ENCODE data around the gene ZNF536. TPM values are rescaled to one million over a fixed set of nuclear protein-coding genes. Genes with fewer than 3 reads are reported as not detected.

Gene ZNF536
- total RNA-seq, 1 experiment from 2014 or later = not detected

DNA sequence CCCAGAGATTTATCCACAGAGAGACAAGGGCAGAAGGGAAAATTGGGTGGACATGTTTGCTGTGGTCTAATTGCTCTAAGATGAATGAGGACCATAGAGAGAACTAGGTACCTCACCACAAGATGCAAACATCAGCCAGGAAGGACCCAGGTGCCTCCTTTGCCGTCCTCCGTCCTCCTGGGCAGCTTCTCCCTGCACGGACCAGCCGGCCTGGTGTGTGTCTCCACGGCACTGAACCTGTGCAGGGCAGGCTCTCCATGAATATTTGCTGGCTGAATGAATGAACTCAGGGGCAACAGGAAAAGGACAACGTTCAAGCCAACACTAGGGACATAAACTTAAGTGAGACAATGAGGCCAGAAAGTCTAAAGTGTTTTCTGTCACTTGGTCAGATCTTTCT is 143.9 kb downstream of the ZNF536 start:
- H3K4me1 ChIP-seq (ENCODE audit: insufficient read depth, low read length) = no peaks in the 10 kb centered on the region
- no TSS peak for BruUV-seq (replicated peaks)
- no peaks in the 10 kb centered on the region for H3F3A ChIP-seq (ENCODE audit: low read length, unreplicated experiment)
- no peaks in the 10 kb centered on the region for H3K27me3 ChIP-seq (ENCODE audit: low read length)
- no peaks in the 10 kb centered on the region for H3K9me3 ChIP-seq (ENCODE audit: low read length)
- no peaks in the 10 kb centered on the region for H3K9me2 ChIP-seq (replicated peaks; ENCODE audit: low read length)
- no peak overlapping the region for H3K9ac ChIP-seq (ENCODE audit: low read length)
- H3K36me3 ChIP-seq (ENCODE audit: low read depth, low read length) = no peaks in the 10 kb centered on the region
- ATAC-seq = no peak
- no peak for DNase-seq
- H3K27ac ChIP-seq (ENCODE audit: low read length) = no peak overlapping the region
- ChIA-PET POLR2A (ENCODE audit: unreplicated experiment) (no interaction called here), CTCF (no interaction called here)
- no peak for TF ChIP-seq EZH2phosphoT487 (IDR thresholded peaks at IDR 0.05; ENCODE audit: borderline replicate concordance, low read length)
- TF ChIP-seq, protein P1, sequence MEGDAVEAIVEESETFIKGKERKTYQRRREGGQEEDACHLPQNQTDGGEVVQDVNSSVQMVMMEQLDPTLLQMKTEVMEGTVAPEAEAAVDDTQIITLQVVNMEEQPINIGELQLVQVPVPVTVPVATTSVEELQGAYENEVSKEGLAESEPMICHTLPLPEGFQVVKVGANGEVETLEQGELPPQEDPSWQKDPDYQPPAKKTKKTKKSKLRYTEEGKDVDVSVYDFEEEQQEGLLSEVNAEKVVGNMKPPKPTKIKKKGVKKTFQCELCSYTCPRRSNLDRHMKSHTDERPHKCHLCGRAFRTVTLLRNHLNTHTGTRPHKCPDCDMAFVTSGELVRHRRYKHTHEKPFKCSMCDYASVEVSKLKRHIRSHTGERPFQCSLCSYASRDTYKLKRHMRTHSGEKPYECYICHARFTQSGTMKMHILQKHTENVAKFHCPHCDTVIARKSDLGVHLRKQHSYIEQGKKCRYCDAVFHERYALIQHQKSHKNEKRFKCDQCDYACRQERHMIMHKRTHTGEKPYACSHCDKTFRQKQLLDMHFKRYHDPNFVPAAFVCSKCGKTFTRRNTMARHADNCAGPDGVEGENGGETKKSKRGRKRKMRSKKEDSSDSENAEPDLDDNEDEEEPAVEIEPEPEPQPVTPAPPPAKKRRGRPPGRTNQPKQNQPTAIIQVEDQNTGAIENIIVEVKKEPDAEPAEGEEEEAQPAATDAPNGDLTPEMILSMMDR (conservative IDR thresholded peaks at IDR 0.05; ENCODE audit: low read depth, low read length) = no peak
- TF ChIP-seq EZH2 (IDR thresholded peaks at IDR 0.05; ENCODE audit: low read length, unreplicated experiment) = no peak
- no peaks in the 10 kb centered on the region for H4K20me1 ChIP-seq (ENCODE audit: low read length)
- intact Hi-C loops (cut with micrococcal nuclease) = no loop called here
- H3K4me3 ChIP-seq (ENCODE audit: low read length) = no peak overlapping the region
- H3K4me2 ChIP-seq (ENCODE audit: low read length) = no peak overlapping the region
- no peaks in the 10 kb centered on the region for H3K79me2 ChIP-seq (ENCODE audit: low read length)
- H2AFZ ChIP-seq (ENCODE audit: low read length) = no peak overlapping the region

DNA sequence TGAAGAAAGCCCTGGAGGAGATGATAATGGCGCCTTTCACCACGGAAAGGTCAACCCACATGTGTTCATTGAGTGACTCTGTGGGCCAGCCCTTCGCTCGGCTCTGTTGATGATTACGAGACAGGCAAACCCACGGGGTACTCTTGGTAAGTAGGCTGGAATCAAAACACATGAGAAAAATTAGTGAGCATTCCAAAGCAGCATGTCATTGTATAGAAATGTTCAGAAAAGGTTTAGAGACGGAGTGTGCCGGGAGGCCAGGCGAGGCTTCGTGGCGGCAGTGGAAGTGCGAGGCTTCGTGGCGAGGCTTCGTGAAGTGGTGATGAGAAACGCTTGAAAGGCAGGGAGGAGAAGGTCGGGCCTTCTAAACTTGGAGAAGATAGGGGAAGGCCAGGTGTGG is 144.3 kb downstream of the ZNF536 start:
- CTCF ChIA-PET = no interaction called here
- Histone ChIP-seq H3K9me3 (ENCODE audit: low read length) (no peaks in the 10 kb centered on the region), H3F3A (ENCODE audit: low read length, unreplicated experiment) (no peaks in the 10 kb centered on the region), H3K79me2 (ENCODE audit: low read length) (no peaks in the 10 kb centered on the region), H3K4me2 (ENCODE audit: low read length) (no peak overlapping the region), H3K4me3 (ENCODE audit: low read length) (no peak overlapping the region), H4K20me1 (ENCODE audit: low read length) (no peaks in the 10 kb centered on the region), H3K36me3 (ENCODE audit: low read depth, low read length) (no peaks in the 10 kb centered on the region), H3K9me2 (replicated peaks; ENCODE audit: low read length) (no peaks in the 10 kb centered on the region), H3K27me3 (ENCODE audit: low read length) (no peaks in the 10 kb centered on the region), H2AFZ (ENCODE audit: low read length) (no peak overlapping the region), H3K9ac (ENCODE audit: low read length) (no peak overlapping the region), H3K27ac (ENCODE audit: low read length) (no peak overlapping the region), H3K4me1 (ENCODE audit: insufficient read depth, low read length) (no peaks in the 10 kb centered on the region)
- ATAC-seq = no peak
- POLR2A ChIA-PET (ENCODE audit: unreplicated experiment) = no interaction called here
- DNase-seq = no peak
- BruUV-seq (replicated peaks) = no TSS peak
- TF ChIP-seq, protein P1 (conservative IDR thresholded peaks at IDR 0.05; ENCODE audit: low read depth, low read length) = no peak
- TF ChIP-seq EZH2phosphoT487 (IDR thresholded peaks at IDR 0.05; ENCODE audit: borderline replicate concordance, low read length) (no peak), EZH2 (IDR thresholded peaks at IDR 0.05; ENCODE audit: low read length, unreplicated experiment) (no peak)
- intact Hi-C loops (cut with micrococcal nuclease) = no loop called here

DNA sequence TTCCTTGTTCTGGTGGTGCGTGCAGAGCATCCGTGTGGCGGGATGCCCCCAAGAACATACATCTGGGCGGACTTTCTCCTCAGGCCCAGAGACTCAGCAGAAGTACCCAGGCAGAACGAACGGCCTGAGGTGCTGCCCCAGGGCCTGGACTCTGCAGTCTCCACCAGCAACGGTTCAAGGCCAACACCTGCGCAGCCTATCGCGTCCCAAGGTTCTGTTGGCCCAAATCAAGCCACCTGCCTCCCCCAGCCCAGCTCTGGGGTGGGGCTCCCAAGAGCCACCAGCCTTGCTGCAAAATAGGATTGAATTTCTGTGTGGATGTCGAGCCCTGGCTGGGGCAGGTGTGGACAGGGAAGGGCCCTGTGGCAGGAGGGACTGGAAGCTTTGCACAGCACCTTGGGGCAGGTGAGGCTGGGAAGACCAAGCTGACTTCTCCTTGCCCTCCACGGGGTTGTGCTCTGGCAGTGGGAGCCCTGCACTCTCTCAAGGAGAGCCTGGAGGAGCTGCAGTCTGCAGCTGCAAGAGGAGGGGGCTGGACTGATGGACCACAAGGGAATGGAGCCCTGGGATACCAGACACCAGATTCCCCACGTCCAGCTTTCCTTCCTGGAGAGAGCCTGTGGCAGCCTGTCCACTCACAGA is 146.9 kb downstream of the ZNF536 start:
- ATAC-seq = no peak
- Histone ChIP-seq H3K79me2 (ENCODE audit: low read length) (no peaks in the 10 kb centered on the region), H3K4me3 (ENCODE audit: low read length) (no peak overlapping the region), H2AFZ (ENCODE audit: low read length) (no peak overlapping the region), H3K9ac (ENCODE audit: low read length) (no peak overlapping the region), H3K4me1 (ENCODE audit: insufficient read depth, low read length) (no peaks in the 10 kb centered on the region), H3K27me3 (ENCODE audit: low read length) (no peaks in the 10 kb centered on the region), H3F3A (ENCODE audit: low read length, unreplicated experiment) (no peaks in the 10 kb centered on the region), H3K9me3 (ENCODE audit: low read length) (no peaks in the 10 kb centered on the region), H3K9me2 (replicated peaks; ENCODE audit: low read length) (no peaks in the 10 kb centered on the region), H4K20me1 (ENCODE audit: low read length) (no peaks in the 10 kb centered on the region), H3K27ac (ENCODE audit: low read length) (no peak overlapping the region), H3K36me3 (ENCODE audit: low read depth, low read length) (no peaks in the 10 kb centered on the region), H3K4me2 (ENCODE audit: low read length) (no peak overlapping the region)
- TF ChIP-seq EZH2 (IDR thresholded peaks at IDR 0.05; ENCODE audit: low read length, unreplicated experiment) (no peak), EZH2phosphoT487 (IDR thresholded peaks at IDR 0.05; ENCODE audit: borderline replicate concordance, low read length) (no peak)
- TF ChIP-seq, protein P1 (conservative IDR thresholded peaks at IDR 0.05; ENCODE audit: low read depth, low read length) = no peak
- DNase-seq = no peak
- ChIA-PET POLR2A (ENCODE audit: unreplicated experiment) (no interaction called here), CTCF (no interaction called here)
- intact Hi-C loops (cut with micrococcal nuclease) = no loop called here
- no TSS peak for BruUV-seq (replicated peaks)
